ENCODE measurements around the gene FGA. TPM values are rescaled to one million over a fixed set of nuclear protein-coding genes. Genes with fewer than 3 reads are reported as not detected.
A peak's percentile ranks its signal among the peaks of the same experiment; 100 is the strongest.

The FGA gene
- polyA plus RNA-seq, 2 of the 4 experiments (the other 2 are of a cell fraction) = 10.2 to 130 TPM

GRCh38 chr4:154612472-154613414 lies 22.2 kb upstream of the FGA start, which contains the start of gene FGG:
FGG (minus strand) TSS chr4:154612656; CDS start chr4:154612609, 47 bp downstream.
- CTCF ChIA-PET = interaction anchor here (0.8 to 2.3 kb wide), 6 partner anchors 10 to 61 kb away, joined by 3 to 10 read pairs (median 5); partner anchors contain the start of gene FGB

DNA sequence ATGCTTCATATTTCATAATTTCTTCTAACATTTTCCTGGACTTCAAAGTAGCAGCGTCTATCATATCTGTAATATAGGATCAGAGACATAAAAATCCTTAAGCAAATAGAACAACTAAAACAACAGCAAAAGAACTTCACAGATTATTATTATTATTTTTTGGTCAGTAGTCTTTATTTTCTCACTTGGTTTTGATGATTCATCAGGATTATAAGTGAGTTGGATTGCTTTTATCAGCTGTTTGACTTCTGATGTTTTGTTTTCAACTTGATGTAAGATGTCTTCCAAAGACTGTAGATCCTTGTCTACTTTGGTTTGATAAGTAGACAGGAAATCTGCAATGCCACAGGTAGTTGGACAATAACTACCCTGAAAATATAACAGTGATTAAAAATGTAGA lies 21.3 kb upstream of the FGA start:
- FAIRE-seq (no peak), ATAC-seq (no peak), DNase-seq (ENCODE audit: low read depth in 1 of 2, low spot score in 1 of 2) (no peak)
- Histone ChIP-seq H3K4me1 (peaks cover 49% of the 10 kb centered on the region), H3K27ac (peak overlapping the region; percentile 73 to 80; a peak in 4 of 6 replicates), H3K9me3 (no peaks in the 10 kb centered on the region), H3K4me3 (peak overlapping the region; percentile 24), H3K4me2 (peak overlapping the region; percentile 69)
- ChIA-PET POLR2A (interaction anchor here (0.5 kb wide), 1 partner anchor 10 kb away, joined by 6 read pairs; no protein-coding TSS in a partner anchor), CTCF (interaction anchor here (1.5 to 1.9 kb wide), 2 partner anchors 53 to 60 kb away, joined by 3 to 10 read pairs; no protein-coding TSS in a partner anchor)
- TF ChIP-seq MAFK (IDR thresholded peaks at IDR 0.05; ENCODE audit: partially characterized antibody) = peak; percentile 26
- TF ChIP-seq SREBF2 (IDR thresholded peaks at IDR 0.05) = no peak
- 37% methylated on average over 1 of the region's 1 CpG for WGBS (ENCODE audit: missing lambda C conversion rate)

More at GRCh38 chr4:154612472-154613414, 22.2 kb upstream of the FGA start, which contains the start of gene FGG:
- POLR2A ChIA-PET = interaction anchor here (0.5 kb wide), 1 partner anchor 10 kb away, joined by 6 read pairs; no protein-coding TSS in a partner anchor
- WGBS (ENCODE audit: missing lambda C conversion rate) = 8% methylated on average over 7 of the region's 7 CpGs
- no peaks in the 10 kb centered on the region for H3K9me3 ChIP-seq
- H3K4me1 ChIP-seq = peaks cover 55% of the 10 kb centered on the region
- peak in 1 of 2 experiments; percentile 42 for DNase-seq (ENCODE audit: low read depth in 1 of 2, low spot score in 1 of 2)
- no peak for FAIRE-seq
- peak within 1 kb of the TSS; percentile 69 for H3K4me2 ChIP-seq
- H3K27ac ChIP-seq = peak within 1 kb of the TSS; percentile 73 to 80
- peak within 1 kb of the TSS; percentile 24 for H3K4me3 ChIP-seq
- peak; percentile 66 to 92; a peak in 5 of 6 replicates for ATAC-seq
- no peak for TF ChIP-seq CHD2 (IDR thresholded peaks at IDR 0.05; ENCODE audit: low read length, partially characterized antibody)
- TF ChIP-seq, protein P1, sequence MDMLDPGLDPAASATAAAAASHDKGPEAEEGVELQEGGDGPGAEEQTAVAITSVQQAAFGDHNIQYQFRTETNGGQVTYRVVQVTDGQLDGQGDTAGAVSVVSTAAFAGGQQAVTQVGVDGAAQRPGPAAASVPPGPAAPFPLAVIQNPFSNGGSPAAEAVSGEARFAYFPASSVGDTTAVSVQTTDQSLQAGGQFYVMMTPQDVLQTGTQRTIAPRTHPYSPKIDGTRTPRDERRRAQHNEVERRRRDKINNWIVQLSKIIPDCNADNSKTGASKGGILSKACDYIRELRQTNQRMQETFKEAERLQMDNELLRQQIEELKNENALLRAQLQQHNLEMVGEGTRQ (IDR thresholded peaks at IDR 0.05) = 0 out of 2 replicates have a peak, but pooled peaks have one; percentile 13
- TF ChIP-seq CEBPB (IDR thresholded peaks at IDR 0.05) = peak; percentile 16 to 72; a peak in 2 of 4 replicates

GRCh38 chr4:154610582-154610981 lies 20.0 kb upstream of the FGA start:
- Histone ChIP-seq H3K9me3 (no peaks in the 10 kb centered on the region), H3K4me3 (peak overlapping the region; percentile 22; the same call in 1 of the 3 replicates), H3K4me2 (peak overlapping the region; percentile 69), H3K4me1 (peaks cover 37% of the 10 kb centered on the region), H3K27ac (no peak overlapping the region; a peak in 1 of 6 replicates)
- WGBS (ENCODE audit: missing lambda C conversion rate) = 53% methylated on average over 4 of the region's 4 CpGs
- peak; percentile 6 for TF ChIP-seq MAFK (IDR thresholded peaks at IDR 0.05; ENCODE audit: partially characterized antibody)
- TF ChIP-seq ZC3H11A (IDR thresholded peaks at IDR 0.05) = no peak
- ATAC-seq (no peak), DNase-seq (ENCODE audit: low read depth in 1 of 2, low spot score in 1 of 2) (no peak), FAIRE-seq (no peak)
- CTCF ChIA-PET = interaction anchor here (0.9 to 1.3 kb wide), 3 partner anchors 11 to 52 kb away, joined by 4 to 5 read pairs (median 4); no protein-coding TSS in a partner anchor
- POLR2A ChIA-PET = no interaction called here

- no peak for FAIRE-seq
- no peak for ATAC-seq
- DNase-seq (ENCODE audit: low read depth in 1 of 2, low spot score in 1 of 2) = no peak
- Histone ChIP-seq H3K4me2 (no peak overlapping the region), H3K4me3 (no peak overlapping the region), H3K9me3 (no peaks in the 10 kb centered on the region), H3K4me1 (peaks cover 26% of the 10 kb centered on the region), H3K27ac (no peak overlapping the region)
- 86% methylated on average over 4 of the region's 4 CpGs for WGBS (ENCODE audit: missing lambda C conversion rate)
- ChIA-PET POLR2A (no interaction called here), CTCF (interaction anchor here (1.3 kb wide), 1 partner anchor 50 kb away, joined by 4 read pairs; no protein-coding TSS in a partner anchor)
- no peak for TF ChIP-seq CHD2 (IDR thresholded peaks at IDR 0.05; ENCODE audit: low read length, partially characterized antibody)
These were observed 19.0 kb upstream of the FGA start for GRCh38 chr4:154609532-154609931.

DNA sequence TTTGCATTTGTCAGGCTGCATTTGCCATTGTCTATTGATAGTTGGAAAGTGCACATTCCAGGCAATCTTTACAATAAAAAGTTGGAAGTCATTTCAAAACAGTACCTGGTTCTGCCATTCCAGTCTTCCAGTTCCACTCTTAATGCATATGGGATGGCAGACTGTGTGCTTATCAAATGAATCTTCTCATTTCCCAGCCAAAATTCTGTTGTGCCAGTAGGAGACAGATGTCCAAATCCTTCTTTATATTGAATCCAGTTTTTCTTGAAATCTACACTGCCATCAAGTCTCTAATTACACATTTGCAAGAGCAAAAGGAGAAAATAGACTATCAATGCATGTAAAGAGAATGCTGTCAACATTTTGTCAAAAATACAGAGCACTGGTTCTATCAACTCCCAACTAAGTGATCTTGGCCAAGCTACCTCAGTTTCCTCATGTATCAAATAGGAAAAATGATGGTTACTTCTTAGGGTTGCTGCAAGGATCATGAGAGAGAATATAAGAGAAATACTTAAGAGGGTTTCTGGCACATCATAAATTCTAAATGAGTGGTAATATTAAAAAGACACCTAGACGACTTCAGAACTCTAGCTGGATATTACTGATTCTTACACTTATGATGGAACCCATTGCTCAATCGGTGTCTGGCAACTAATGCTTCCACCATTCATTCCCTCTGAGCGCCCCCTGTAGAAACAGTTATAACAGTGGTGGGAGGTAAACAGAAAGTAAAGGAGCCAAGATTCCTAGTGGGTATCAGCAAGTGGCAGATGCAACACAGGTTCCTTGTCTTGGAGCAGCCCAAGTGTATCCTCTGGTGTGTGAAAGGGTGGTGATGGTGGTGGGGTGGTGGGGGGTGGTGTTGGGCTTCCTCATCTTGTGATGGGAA lies 18.1 kb upstream of the FGA start:
- no peaks in the 10 kb centered on the region for H3K9me3 ChIP-seq
- DNase-seq (ENCODE audit: low read depth in 1 of 2, low spot score in 1 of 2) (no peak), FAIRE-seq (no peak), ATAC-seq (no peak)
- H3K4me3 ChIP-seq = no peak overlapping the region
- H3K4me2 ChIP-seq = no peak overlapping the region
- H3K4me1 ChIP-seq = peaks cover 18% of the 10 kb centered on the region
- 77% methylated on average over 3 of the region's 3 CpGs for WGBS (ENCODE audit: missing lambda C conversion rate)
- TF ChIP-seq FOSB (CRISPR knock-in tag; IDR thresholded peaks at IDR 0.05) = no peak
- H3K27ac ChIP-seq = no peak overlapping the region
- ChIA-PET POLR2A (no interaction called here), CTCF (interaction anchor here (1.3 to 3.0 kb wide), 3 partner anchors 10 to 50 kb away, joined by 3 to 11 read pairs (median 4); no protein-coding TSS in a partner anchor)
